Measurements from ENCODE around the gene ARHGAP12. TPM values are rescaled to one million over a fixed set of nuclear protein-coding genes. Genes with fewer than 3 reads are reported as not detected.
A peak's percentile ranks its signal among the peaks of the same experiment; 100 is the strongest.

Gene ARHGAP12
- total RNA-seq, 2 experiments from 2014 or later = 40.3 to 41.1 TPM

DNA sequence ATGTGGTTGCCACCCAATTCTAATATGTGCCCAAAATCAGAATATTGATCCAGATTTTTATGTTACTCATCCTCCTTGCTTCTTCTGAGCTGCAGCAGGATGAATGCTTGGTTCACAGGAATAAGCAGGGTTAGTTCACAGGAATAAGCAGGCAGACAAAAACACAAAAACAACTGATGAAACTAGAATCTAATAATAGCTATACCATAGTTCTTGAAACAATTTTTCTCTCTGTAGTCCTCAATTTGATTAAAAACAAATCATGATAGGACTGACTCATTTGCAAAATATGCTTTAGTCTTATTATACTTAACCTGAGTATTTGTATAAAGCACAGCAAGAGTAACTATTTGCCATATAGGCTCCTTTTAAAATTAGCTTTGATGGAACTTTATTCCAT, 24.4 kb upstream of the ARHGAP12 start:
- Mint-ChIP-seq H3K9me3 (peaks cover 9% of the 10 kb centered on the region), H3K27me3 (no peaks in the 10 kb centered on the region), H3K27ac (no peak overlapping the region), H3K4me1 (ENCODE audit: low read depth) (no peaks in the 10 kb centered on the region), H3K4me3 (no peak overlapping the region), H3K36me3 (ENCODE audit: low read depth) (no peaks in the 10 kb centered on the region)
- H3K4me1 ChIP-seq (ENCODE audit: insufficient read depth, low read length) = peaks cover 3% of the 10 kb centered on the region
- no peak overlapping the region for H3K4me3 ChIP-seq (ENCODE audit: low read length)
- H3K36me3 ChIP-seq (ENCODE audit: insufficient read depth, low read length) = no peaks in the 10 kb centered on the region
- no peaks in the 10 kb centered on the region for H3K27me3 ChIP-seq (ENCODE audit: control insufficient read depth in 1 of 2, insufficient read depth in 2 of 2, low read length in 2 of 2)
- intact Hi-C loops (cut with DNase I, micrococcal nuclease) = no loop called here
- no peak for TF ChIP-seq CTCF (IDR thresholded peaks at IDR 0.05)
- ATAC-seq (ENCODE audit: poor library complexity) = no peak
- CTCF ChIA-PET = no interaction called here
- peaks cover 0 to 9% of the 10 kb centered on the region in 2 experiments for H3K9me3 ChIP-seq (ENCODE audit: control insufficient read depth in 1 of 2, insufficient read depth in 1 of 2, low read length in 2 of 2)
- no peak overlapping the region for H3K27ac ChIP-seq (ENCODE audit: low read depth in 1 of 2, low read length in 2 of 2)
- POLR2A ChIA-PET = no interaction called here
- no peak for DNase-seq

DNA sequence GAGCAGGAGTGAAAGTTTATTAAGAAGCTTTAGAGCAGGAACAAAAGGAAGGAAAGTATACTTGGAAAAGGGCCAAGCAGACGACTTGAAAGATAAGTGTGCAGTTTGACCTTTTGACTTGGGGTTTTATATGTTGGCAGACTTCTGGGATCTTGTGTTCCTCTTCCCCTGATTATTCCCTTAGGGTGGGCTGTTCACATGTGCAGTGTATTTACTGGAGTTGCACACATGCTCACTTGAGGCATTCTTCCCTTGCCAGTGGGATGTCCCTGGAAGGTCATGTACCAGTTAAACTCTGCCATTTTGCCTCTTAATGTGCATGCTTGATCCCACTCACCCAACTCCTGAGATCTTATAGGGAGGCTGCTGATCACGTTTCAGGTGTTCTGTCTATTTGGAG, 23.4 kb upstream of the ARHGAP12 start:
- H3K27ac ChIP-seq (ENCODE audit: low read depth in 1 of 2, low read length in 2 of 2) = no peak overlapping the region
- no peaks in the 10 kb centered on the region for H3K27me3 ChIP-seq (ENCODE audit: control insufficient read depth in 1 of 2, insufficient read depth in 2 of 2, low read length in 2 of 2)
- peaks cover 0 to 9% of the 10 kb centered on the region in 2 experiments for H3K9me3 ChIP-seq (ENCODE audit: control insufficient read depth in 1 of 2, insufficient read depth in 1 of 2, low read length in 2 of 2)
- CTCF ChIA-PET = no interaction called here
- H3K36me3 ChIP-seq (ENCODE audit: insufficient read depth, low read length) = no peaks in the 10 kb centered on the region
- H3K27me3 Mint-ChIP-seq = no peaks in the 10 kb centered on the region
- POLR2A ChIA-PET = no interaction called here
- H3K4me1 ChIP-seq (ENCODE audit: insufficient read depth, low read length) = peaks cover 3% of the 10 kb centered on the region
- H3K9me3 Mint-ChIP-seq = peaks cover 9% of the 10 kb centered on the region
- intact Hi-C loops (cut with DNase I, micrococcal nuclease) = no loop called here
- DNase-seq = no peak
- no peak overlapping the region for H3K27ac Mint-ChIP-seq
- ATAC-seq (ENCODE audit: poor library complexity) = no peak
- H3K4me1 Mint-ChIP-seq (ENCODE audit: low read depth) = no peaks in the 10 kb centered on the region
- TF ChIP-seq CTCF (IDR thresholded peaks at IDR 0.05) = no peak
- no peaks in the 10 kb centered on the region for H3K36me3 Mint-ChIP-seq (ENCODE audit: low read depth)
- no peak overlapping the region for H3K4me3 ChIP-seq (ENCODE audit: low read length)
- H3K4me3 Mint-ChIP-seq = no peak overlapping the region

GRCh38 chr10:31949266-31949665, 20.6 kb upstream of the ARHGAP12 start:
- no peaks in the 10 kb centered on the region for H3K9me3 ChIP-seq (ENCODE audit: control insufficient read depth in 1 of 2, insufficient read depth in 1 of 2, low read length in 2 of 2)
- no peak for TF ChIP-seq CTCF (IDR thresholded peaks at IDR 0.05)
- ChIA-PET CTCF (no interaction called here), POLR2A (interaction anchor here (0.6 kb wide), 1 partner anchor 239 kb away, joined by 6 read pairs; no protein-coding TSS in a partner anchor)
- no peaks in the 10 kb centered on the region for H3K27me3 Mint-ChIP-seq
- intact Hi-C loops (cut with DNase I, micrococcal nuclease) = loop anchor here in 1 of 2 experiments (5.0 kb wide), 1 partner anchor 87 kb away; no protein-coding TSS in a partner anchor
- H3K4me1 ChIP-seq (ENCODE audit: insufficient read depth, low read length) = peaks cover 3% of the 10 kb centered on the region
- no peaks in the 10 kb centered on the region for H3K4me1 Mint-ChIP-seq (ENCODE audit: low read depth)
- no peaks in the 10 kb centered on the region for H3K36me3 ChIP-seq (ENCODE audit: insufficient read depth, low read length)
- no peaks in the 10 kb centered on the region for H3K27me3 ChIP-seq (ENCODE audit: control insufficient read depth in 1 of 2, insufficient read depth in 2 of 2, low read length in 2 of 2)
- H3K4me3 Mint-ChIP-seq = no peak overlapping the region
- no peak for ATAC-seq (ENCODE audit: poor library complexity)
- peaks cover 6% of the 10 kb centered on the region for H3K9me3 Mint-ChIP-seq
- H3K27ac Mint-ChIP-seq = no peak overlapping the region
- no peak overlapping the region for H3K27ac ChIP-seq (ENCODE audit: low read depth in 1 of 2, low read length in 2 of 2)
- DNase-seq = peak in 2 of 14 experiments; percentile 39 to 57
- H3K4me3 ChIP-seq (ENCODE audit: low read length) = no peak overlapping the region
- no peaks in the 10 kb centered on the region for H3K36me3 Mint-ChIP-seq (ENCODE audit: low read depth)
